ENCODE data around the gene ASCL4.

GRCh38 chr12:107767466-107767865, 7.0 kb upstream of the ASCL4 start:
- TF ChIP-seq CTCF (conservative IDR thresholded peaks at IDR 0.05; ENCODE audit: low read length): no peak
- TF ChIP-seq EZH2phosphoT487 (IDR thresholded peaks at IDR 0.05; ENCODE audit: borderline replicate concordance): no peak

Data from Loucy (cell line).